ENCODE measurements around the gene FAM193A. TPM values are rescaled to one million over a fixed set of nuclear protein-coding genes. Genes with fewer than 3 reads are reported as not detected.

The FAM193A gene
- total RNA-seq, 4 donors from 2014 or later, result 27.7 to 40.4 (median 31.1) TPM

DNA sequence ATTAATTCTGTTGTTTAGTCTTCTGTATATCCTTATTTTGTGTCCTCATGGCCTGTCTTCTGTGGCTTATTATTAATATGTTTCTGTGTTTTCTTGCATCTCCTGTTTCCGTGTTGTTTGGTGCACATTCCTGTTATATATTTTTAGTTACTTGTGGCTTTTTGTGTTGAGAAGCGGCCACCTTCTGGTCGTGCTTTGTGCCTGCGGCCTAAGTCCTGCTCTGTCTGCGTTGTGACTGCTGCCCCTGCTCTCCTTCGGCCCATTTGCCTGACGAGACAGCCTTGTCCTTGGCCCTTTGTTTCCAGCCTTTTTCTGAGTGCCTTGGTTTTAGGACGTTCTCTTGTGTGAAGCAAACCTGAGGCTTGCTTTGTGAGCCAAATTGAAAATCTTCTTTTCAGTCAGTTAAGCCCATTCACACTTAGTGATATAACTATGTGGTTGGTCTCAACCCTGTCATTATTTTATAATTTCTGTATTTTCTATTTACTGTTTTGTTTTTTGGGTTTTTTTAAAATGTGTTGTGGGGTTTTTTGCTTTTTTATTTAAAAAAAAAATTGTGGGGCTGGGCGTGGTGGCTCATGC, 175.9 kb downstream of the FAM193A start:
- intact Hi-C loops (cut with DNase I; ENCODE audit: low total_unique reads), result no loop called here
- no peak overlapping the region for H3K4me3 ChIP-seq
- no peak for DNase-seq
- H3K4me1 ChIP-seq, result peaks cover 0 to 14% (median 0%) of the 10 kb centered on the region in 4 donors
- H3K27ac ChIP-seq, result no peak overlapping the region
- WGBS, 2 donors (ENCODE audit: low coverage in 1 of 2), result 79 to 88% methylated on average over 6 to 9 of the region's 9 CpGs
- no peaks in the 10 kb centered on the region for H3K27me3 ChIP-seq
- peaks cover 0 to 20% (median 8%) of the 10 kb centered on the region in 4 donors for H3K36me3 ChIP-seq
- TF ChIP-seq EP300 (IDR thresholded peaks at IDR 0.05; ENCODE audit: low read depth), result no peak
- TF ChIP-seq, protein P1, sequence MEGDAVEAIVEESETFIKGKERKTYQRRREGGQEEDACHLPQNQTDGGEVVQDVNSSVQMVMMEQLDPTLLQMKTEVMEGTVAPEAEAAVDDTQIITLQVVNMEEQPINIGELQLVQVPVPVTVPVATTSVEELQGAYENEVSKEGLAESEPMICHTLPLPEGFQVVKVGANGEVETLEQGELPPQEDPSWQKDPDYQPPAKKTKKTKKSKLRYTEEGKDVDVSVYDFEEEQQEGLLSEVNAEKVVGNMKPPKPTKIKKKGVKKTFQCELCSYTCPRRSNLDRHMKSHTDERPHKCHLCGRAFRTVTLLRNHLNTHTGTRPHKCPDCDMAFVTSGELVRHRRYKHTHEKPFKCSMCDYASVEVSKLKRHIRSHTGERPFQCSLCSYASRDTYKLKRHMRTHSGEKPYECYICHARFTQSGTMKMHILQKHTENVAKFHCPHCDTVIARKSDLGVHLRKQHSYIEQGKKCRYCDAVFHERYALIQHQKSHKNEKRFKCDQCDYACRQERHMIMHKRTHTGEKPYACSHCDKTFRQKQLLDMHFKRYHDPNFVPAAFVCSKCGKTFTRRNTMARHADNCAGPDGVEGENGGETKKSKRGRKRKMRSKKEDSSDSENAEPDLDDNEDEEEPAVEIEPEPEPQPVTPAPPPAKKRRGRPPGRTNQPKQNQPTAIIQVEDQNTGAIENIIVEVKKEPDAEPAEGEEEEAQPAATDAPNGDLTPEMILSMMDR (IDR thresholded peaks at IDR 0.05), result no peak
- no peak for TF ChIP-seq POLR2A (IDR thresholded peaks at IDR 0.05)
- TF ChIP-seq POLR2AphosphoS5 (IDR thresholded peaks at IDR 0.05), result no peak
- in situ Hi-C loops (cut with MboI; ENCODE audit: low pct_ligation_motif_present in 1 of 4, low pct_unique_long_range_greater_than_20kb in 1 of 4, low sequenced_read_pairs in 3 of 4), result no loop called here
- no peaks in the 10 kb centered on the region for H3K9me3 ChIP-seq

GRCh38 chr4:2713337-2713736, 176.9 kb downstream of the FAM193A start:
- WGBS, 2 donors (ENCODE audit: low coverage in 1 of 2), result 92 to 94% methylated on average over 4 to 5 of the region's 5 CpGs
- in situ Hi-C loops (cut with MboI; ENCODE audit: low pct_ligation_motif_present in 1 of 4, low pct_unique_long_range_greater_than_20kb in 1 of 4, low sequenced_read_pairs in 3 of 4), result no loop called here
- intact Hi-C loops (cut with DNase I; ENCODE audit: low total_unique reads), result no loop called here

GRCh38 chr4:2714061-2714770, 177.8 kb downstream of the FAM193A start:
- H3K27me3 ChIP-seq, result no peaks in the 10 kb centered on the region
- 66 to 71% methylated on average over 6 to 10 of the region's 10 CpGs for WGBS, 2 donors (ENCODE audit: low coverage in 1 of 2)
- H3K9me3 ChIP-seq, result no peaks in the 10 kb centered on the region
- H3K36me3 ChIP-seq, result peaks cover 0 to 35% (median 14%) of the 10 kb centered on the region in 4 donors
- H3K4me1 ChIP-seq, result peaks cover 0 to 14% (median 0%) of the 10 kb centered on the region in 4 donors
- H3K27ac ChIP-seq, result no peak overlapping the region
- DNase-seq, result no peak
- in situ Hi-C loops (cut with MboI; ENCODE audit: low pct_ligation_motif_present in 1 of 4, low pct_unique_long_range_greater_than_20kb in 1 of 4, low sequenced_read_pairs in 3 of 4), result no loop called here
- no peak overlapping the region for H3K4me3 ChIP-seq
- intact Hi-C loops (cut with DNase I; ENCODE audit: low total_unique reads), result no loop called here
- TF ChIP-seq EP300 (IDR thresholded peaks at IDR 0.05; ENCODE audit: low read depth) (no peak), POLR2AphosphoS5 (IDR thresholded peaks at IDR 0.05) (no peak), POLR2A (IDR thresholded peaks at IDR 0.05) (no peak)
- TF ChIP-seq, protein P1 (IDR thresholded peaks at IDR 0.05), result no peak

More at GRCh38 chr4:2713337-2713736, 176.9 kb downstream of the FAM193A start:
- H3K4me1 ChIP-seq, result peaks cover 0 to 14% (median 0%) of the 10 kb centered on the region in 4 donors
- H3K27me3 ChIP-seq, result no peaks in the 10 kb centered on the region
- H3K4me3 ChIP-seq, result no peak overlapping the region
- H3K27ac ChIP-seq, result no peak overlapping the region
- H3K36me3 ChIP-seq, result peaks cover 0 to 27% (median 11%) of the 10 kb centered on the region in 4 donors
- DNase-seq, result no peak
- no peak for TF ChIP-seq POLR2AphosphoS5 (IDR thresholded peaks at IDR 0.05)
- no peak for TF ChIP-seq POLR2A (IDR thresholded peaks at IDR 0.05)
- no peak for TF ChIP-seq EP300 (IDR thresholded peaks at IDR 0.05; ENCODE audit: low read depth)
- TF ChIP-seq, protein P1 (IDR thresholded peaks at IDR 0.05), result no peak
- no peaks in the 10 kb centered on the region for H3K9me3 ChIP-seq

GRCh38 chr4:2714918-2715317, 178.5 kb downstream of the FAM193A start:
- H3K27ac ChIP-seq, result no peak overlapping the region
- H3K4me3 ChIP-seq, result no peak overlapping the region
- H3K27me3 ChIP-seq, result no peaks in the 10 kb centered on the region
- in situ Hi-C loops (cut with MboI; ENCODE audit: low pct_ligation_motif_present in 1 of 4, low pct_unique_long_range_greater_than_20kb in 1 of 4, low sequenced_read_pairs in 3 of 4), result no loop called here
- peaks cover 0 to 37% (median 16%) of the 10 kb centered on the region in 4 donors for H3K36me3 ChIP-seq
- no peak for DNase-seq
- TF ChIP-seq POLR2AphosphoS5 (IDR thresholded peaks at IDR 0.05) (no peak), EP300 (IDR thresholded peaks at IDR 0.05; ENCODE audit: low read depth) (no peak), POLR2A (IDR thresholded peaks at IDR 0.05) (no peak)
- H3K9me3 ChIP-seq, result no peaks in the 10 kb centered on the region
- peaks cover 0 to 14% (median 0%) of the 10 kb centered on the region in 4 donors for H3K4me1 ChIP-seq
- 86% methylated on average over 4 of the region's 4 CpGs; no CpG with 5 or more reads in 1 of the 2 donors for WGBS, 2 donors (ENCODE audit: low coverage in 1 of 2)
- intact Hi-C loops (cut with DNase I; ENCODE audit: low total_unique reads), result no loop called here

All from transverse colon (tissue), 4 donors.